ENCODE data around the gene HSBP1L1.

The HSBP1L1 gene

DNA sequence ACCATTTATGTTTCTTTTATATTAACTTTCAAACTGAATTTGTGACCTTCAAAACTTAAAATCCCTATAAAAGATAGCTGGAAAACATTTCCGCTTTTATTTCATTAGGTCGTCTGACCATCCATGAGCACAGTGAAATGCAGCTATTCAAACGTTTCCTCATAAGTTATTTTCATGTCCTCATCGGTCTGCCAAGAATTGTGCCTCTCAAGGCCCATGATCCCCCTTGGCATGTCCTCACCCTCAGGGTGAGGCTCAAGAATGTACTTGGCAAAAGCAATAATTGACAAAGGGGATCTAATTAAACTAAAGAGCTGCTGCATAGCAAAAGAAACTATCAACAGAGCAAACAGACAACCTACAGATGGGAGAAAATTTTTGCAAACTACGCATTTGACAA is 25.3 kb upstream of the HSBP1L1 start:
- no peak overlapping the region for H3K27ac ChIP-seq (ENCODE audit: low read depth, low read length)
- H3K9ac ChIP-seq (ENCODE audit: low read length), result no peak overlapping the region
- TF ChIP-seq EZH2phosphoT487 (conservative IDR thresholded peaks at IDR 0.05; ENCODE audit: low read length), result no peak
- TF ChIP-seq, protein P1, sequence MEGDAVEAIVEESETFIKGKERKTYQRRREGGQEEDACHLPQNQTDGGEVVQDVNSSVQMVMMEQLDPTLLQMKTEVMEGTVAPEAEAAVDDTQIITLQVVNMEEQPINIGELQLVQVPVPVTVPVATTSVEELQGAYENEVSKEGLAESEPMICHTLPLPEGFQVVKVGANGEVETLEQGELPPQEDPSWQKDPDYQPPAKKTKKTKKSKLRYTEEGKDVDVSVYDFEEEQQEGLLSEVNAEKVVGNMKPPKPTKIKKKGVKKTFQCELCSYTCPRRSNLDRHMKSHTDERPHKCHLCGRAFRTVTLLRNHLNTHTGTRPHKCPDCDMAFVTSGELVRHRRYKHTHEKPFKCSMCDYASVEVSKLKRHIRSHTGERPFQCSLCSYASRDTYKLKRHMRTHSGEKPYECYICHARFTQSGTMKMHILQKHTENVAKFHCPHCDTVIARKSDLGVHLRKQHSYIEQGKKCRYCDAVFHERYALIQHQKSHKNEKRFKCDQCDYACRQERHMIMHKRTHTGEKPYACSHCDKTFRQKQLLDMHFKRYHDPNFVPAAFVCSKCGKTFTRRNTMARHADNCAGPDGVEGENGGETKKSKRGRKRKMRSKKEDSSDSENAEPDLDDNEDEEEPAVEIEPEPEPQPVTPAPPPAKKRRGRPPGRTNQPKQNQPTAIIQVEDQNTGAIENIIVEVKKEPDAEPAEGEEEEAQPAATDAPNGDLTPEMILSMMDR (IDR thresholded peaks at IDR 0.05; ENCODE audit: insufficient read depth, low read length, poor library complexity, severe bottlenecking), result no peak
- no peaks in the 10 kb centered on the region for H3K36me3 ChIP-seq (ENCODE audit: low read length)
- no peak overlapping the region for H3K4me2 ChIP-seq (ENCODE audit: low read depth, low read length, poor library complexity, severe bottlenecking)
- H3F3A ChIP-seq (ENCODE audit: insufficient read depth), result no peaks in the 10 kb centered on the region
- H3K9me2 ChIP-seq (replicated peaks; ENCODE audit: insufficient read depth, low read length), result no peaks in the 10 kb centered on the region
- no peaks in the 10 kb centered on the region for H4K20me1 ChIP-seq (ENCODE audit: low read depth, low read length)
- no peak overlapping the region for H3K4me3 ChIP-seq (ENCODE audit: insufficient read depth, low read length, poor library complexity, severe bottlenecking)
- no peak overlapping the region for H2AFZ ChIP-seq (ENCODE audit: low read depth, low read length, severe bottlenecking)
- H3K27me3 ChIP-seq (ENCODE audit: low read length), result no peaks in the 10 kb centered on the region
- H3K9me3 ChIP-seq (ENCODE audit: insufficient read depth, low read length), result no peaks in the 10 kb centered on the region
- H3K79me2 ChIP-seq (ENCODE audit: insufficient read depth, low read length), result peaks cover 28% of the 10 kb centered on the region; the same call in 1 of the 2 replicates

DNA sequence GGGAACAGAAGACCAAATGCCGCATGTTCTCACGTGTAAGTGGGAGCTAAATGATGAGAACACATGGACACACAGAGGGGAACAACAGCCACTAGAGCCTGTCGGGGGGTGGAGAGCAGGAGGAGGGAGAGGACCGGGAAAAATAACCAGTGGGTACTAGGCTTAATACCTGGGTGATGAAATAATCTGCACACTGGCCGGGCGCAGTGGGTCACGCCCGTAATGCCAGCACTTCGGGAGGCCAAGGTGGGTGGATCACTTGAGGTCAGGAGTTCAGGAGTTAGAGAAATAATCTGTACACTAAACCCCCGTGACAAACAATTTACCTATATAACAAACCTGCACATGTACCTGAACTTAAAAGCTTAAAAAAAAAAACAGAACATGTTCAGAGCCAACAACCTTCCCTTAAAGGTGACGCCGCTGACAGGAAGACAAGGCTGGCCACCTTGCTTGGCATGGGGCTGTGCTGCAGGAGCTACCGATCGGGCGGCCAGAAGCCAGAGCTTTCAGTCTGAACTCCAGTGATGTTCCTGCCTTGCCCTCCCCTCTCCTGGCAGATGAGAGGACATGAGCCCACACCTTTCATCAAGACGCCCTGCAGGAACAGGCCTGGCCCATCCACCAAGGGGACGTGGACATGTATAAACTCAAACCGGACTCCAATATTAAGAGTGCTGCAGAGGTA is 24.2 kb upstream of the HSBP1L1 start:
- Histone ChIP-seq H3K27me3 (ENCODE audit: low read length) (no peaks in the 10 kb centered on the region), H3K27ac (ENCODE audit: low read depth, low read length) (no peak overlapping the region), H3F3A (ENCODE audit: insufficient read depth) (no peaks in the 10 kb centered on the region), H3K36me3 (ENCODE audit: low read length) (no peaks in the 10 kb centered on the region), H3K9me3 (ENCODE audit: insufficient read depth, low read length) (no peaks in the 10 kb centered on the region), H4K20me1 (ENCODE audit: low read depth, low read length) (no peaks in the 10 kb centered on the region), H3K4me3 (ENCODE audit: insufficient read depth, low read length, poor library complexity, severe bottlenecking) (no peak overlapping the region), H3K9me2 (replicated peaks; ENCODE audit: insufficient read depth, low read length) (no peaks in the 10 kb centered on the region), H3K79me2 (ENCODE audit: insufficient read depth, low read length) (peaks cover 27% of the 10 kb centered on the region; the same call in 1 of the 2 replicates), H3K9ac (ENCODE audit: low read length) (no peak overlapping the region), H3K4me2 (ENCODE audit: low read depth, low read length, poor library complexity, severe bottlenecking) (no peak overlapping the region), H2AFZ (ENCODE audit: low read depth, low read length, severe bottlenecking) (no peak overlapping the region)
- TF ChIP-seq, protein P1 (IDR thresholded peaks at IDR 0.05; ENCODE audit: insufficient read depth, low read length, poor library complexity, severe bottlenecking), result no peak
- TF ChIP-seq EZH2phosphoT487 (conservative IDR thresholded peaks at IDR 0.05; ENCODE audit: low read length), result no peak

DNA sequence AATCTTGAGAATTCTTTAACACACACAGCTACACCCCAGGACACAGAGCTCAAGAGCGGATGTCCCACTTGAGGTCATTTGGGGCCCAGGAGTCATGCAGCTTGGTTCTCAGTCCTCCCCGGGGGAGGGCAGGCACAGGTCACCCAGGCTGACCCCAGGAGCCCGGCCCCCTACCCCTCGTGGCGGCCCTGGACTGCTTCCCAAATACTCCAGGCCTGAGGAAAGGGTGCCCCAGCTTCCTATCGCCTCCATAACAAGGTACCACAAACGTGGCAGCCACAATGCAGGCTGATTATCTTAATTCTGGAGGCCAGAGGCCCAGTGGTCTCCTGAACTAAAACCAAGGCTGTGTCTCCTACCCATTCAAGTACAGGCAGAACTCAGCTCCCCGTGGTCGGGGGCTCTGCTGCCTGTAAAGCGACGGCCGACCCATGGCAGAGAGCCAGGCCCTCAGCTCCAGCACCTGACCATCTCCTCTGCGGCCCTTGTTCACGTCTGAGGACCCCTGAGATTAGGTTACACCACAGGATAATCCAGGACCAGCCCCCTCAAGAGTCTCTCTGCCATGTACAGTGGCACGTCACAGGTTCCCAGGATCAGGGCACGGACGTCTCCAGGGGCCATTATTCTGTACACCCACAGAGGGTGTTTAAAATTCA is 23.5 kb upstream of the HSBP1L1 start:
- Histone ChIP-seq H3K4me2 (ENCODE audit: low read depth, low read length, poor library complexity, severe bottlenecking) (no peak overlapping the region), H3K36me3 (ENCODE audit: low read length) (no peaks in the 10 kb centered on the region), H3K9me2 (replicated peaks; ENCODE audit: insufficient read depth, low read length) (no peaks in the 10 kb centered on the region), H3K9ac (ENCODE audit: low read length) (no peak overlapping the region), H3K4me3 (ENCODE audit: insufficient read depth, low read length, poor library complexity, severe bottlenecking) (no peak overlapping the region), H3K27me3 (ENCODE audit: low read length) (no peaks in the 10 kb centered on the region), H4K20me1 (ENCODE audit: low read depth, low read length) (no peaks in the 10 kb centered on the region), H3K9me3 (ENCODE audit: insufficient read depth, low read length) (no peaks in the 10 kb centered on the region), H3K27ac (ENCODE audit: low read depth, low read length) (no peak overlapping the region), H3F3A (ENCODE audit: insufficient read depth) (no peaks in the 10 kb centered on the region), H3K79me2 (ENCODE audit: insufficient read depth, low read length) (peaks cover 26% of the 10 kb centered on the region; the same call in 1 of the 2 replicates), H2AFZ (ENCODE audit: low read depth, low read length, severe bottlenecking) (no peak overlapping the region)
- no peak for TF ChIP-seq EZH2phosphoT487 (conservative IDR thresholded peaks at IDR 0.05; ENCODE audit: low read length)
- TF ChIP-seq, protein P1 (IDR thresholded peaks at IDR 0.05; ENCODE audit: insufficient read depth, low read length, poor library complexity, severe bottlenecking), result no peak

Data from SU-DHL-6 (cell line).